Measurements from ENCODE around the gene HSBP1.

Gene HSBP1

DNA sequence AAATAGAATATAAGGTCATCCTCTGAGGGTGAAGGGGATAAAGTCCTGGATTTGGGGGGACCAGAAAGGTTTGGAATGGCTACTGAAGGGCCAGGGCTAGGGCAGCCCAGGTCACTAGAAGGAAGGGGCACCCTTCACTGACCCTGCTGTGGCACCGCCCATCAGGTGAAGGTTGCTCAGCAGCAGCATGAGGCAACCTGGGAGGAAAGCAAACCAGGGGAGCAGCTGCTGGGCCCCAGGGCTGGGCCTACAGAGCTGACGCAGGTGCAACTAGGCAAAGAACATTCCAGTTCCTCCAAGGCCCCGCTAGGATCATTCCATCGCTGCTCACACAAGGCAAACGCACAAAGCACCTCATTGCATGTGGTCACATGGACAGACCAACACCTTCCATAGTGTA lies 3.4 kb upstream of the HSBP1 start:
- no peak for DNase-seq

DNA sequence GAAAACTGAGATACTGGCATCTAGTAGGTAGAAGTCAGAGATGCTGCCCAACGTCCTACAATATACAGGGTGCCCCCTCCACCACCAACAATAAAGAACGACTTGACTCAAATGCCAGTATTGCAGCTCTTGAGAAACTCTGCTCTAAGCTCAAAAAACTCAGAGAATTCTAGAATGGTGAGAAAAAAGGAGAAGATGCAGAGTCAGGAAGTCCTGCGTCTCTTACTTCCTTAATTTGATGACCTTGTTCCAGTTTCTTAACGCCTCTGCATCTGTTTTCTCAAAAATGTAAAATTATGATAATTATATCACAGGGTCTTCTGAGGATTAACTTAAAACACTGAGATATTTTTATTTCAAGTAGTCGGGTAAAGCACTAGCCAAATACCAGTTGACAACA lies 1.7 kb upstream of the HSBP1 start:
- DNase-seq, result no peak

DNA sequence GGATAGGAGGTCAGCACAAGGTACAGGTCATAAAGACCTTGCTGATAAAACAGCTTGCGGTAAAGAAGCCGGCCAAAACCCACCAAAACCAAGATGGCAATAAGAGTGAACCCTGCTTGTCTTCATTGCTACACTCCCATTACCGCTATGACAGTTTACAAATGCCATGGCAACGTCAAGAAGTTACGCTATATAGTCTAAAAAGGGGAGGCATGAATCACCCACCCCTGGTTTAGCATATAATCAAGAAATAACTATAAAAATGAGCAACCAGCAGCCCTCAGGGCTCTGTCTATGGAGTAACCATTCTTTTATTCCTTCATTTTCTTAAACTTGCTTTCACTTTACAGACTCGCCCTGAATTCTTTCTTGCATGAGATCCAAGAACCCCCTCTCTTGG lies 1.0 kb upstream of the HSBP1 start:
- DNase-seq, result no peak

DNA sequence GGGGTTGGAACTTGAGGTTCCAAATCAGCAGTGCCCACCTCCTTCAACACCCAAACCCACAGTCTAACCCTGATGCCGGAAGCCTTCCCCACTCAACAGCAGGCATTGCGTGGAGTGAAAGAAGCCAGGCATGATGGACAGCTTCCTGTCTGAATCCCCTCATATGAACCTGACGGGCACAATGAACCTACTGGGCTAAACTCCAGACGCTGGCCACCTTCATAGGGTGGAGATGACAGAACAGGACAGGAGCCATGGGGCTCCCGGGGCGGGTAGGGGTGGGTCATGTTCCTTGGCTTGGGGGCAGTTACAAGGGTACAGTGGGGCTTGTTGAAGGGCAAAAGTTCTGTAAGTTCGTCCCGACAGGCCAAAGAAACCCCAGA lies 460 bp upstream of the HSBP1 start:
- DNase-seq, result no peak

DNA sequence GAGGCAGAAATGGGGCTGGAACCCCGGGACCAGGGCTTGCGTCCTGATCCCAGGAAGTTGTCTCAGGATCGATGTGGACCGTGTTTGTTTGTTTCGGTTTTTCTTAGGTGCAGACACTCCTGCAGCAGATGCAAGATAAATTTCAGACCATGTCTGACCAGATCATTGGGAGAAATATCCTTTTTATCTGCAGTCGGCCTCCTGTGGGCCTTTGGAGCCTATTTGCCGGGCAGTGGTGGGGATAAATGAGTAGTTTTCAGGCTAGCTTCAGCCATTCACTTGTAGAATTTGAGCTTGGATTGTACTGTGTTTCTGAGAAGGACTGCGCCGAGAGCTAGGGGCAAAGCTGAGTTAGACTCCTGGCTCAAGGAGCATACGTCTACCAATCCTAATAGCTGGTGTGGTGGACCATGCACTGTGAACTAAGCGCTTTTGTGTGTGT lies 816 bp downstream of the HSBP1 start:
- DNase-seq, result peak; percentile 44

GRCh38 chr16:83809092-83809491 lies 1.3 kb downstream of the HSBP1 start:
- no peak for DNase-seq

DNA sequence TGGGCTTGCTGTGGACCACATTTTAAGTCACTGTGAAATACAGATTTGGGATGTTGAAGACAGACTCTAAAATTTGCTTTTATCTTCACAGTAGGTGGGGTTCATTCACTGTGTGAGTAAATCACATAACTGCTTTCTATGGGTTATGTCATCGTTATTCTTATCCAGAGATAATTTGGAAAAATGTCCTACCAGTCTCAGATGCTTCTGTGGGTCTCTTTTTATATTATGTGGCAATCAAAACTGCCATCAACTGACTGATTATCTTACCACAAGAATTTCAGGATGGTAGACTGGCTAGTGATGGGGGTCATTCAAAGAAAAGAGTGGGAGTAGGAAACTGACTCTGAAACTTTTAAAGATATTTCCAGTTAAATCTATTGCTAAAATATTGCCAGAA lies 3.1 kb downstream of the HSBP1 start:
- DNase-seq, result no peak

DNA sequence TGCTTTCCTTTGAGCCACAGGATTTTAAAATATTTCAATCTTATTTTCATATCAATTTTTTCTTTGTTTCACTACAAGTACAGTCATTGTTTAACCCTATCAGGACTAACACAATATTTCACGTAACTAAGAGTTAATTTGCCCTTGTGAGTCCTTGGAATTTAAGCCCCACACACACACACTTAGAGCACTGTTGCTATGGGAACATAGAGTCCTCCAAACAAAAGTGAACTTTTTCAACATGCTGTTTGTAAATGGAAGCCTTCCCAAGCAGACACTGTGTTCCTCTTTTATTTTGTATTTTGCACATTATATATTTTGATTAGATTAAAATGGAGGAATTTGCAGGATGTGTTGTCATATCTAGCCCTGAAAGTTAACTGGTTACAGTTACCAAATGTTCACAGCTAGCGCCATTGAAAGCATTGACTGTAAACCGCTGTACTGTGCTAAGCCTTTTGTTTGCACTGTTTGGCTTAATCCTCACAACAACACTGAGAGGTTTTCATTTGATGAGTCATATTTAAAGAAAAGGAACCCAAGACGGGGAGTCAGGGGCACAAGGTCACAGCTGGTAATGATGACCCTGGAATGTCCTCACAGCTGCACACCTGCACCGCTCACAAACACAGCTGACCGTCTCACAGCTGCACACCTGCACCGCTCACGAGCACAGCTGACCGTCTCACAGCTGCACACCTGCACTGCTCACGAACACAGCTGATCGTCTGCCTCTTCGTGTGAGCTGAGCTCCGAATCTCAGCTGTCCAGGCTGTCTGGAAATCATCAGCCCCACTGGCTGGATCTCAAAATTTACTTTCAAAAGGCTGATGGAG lies 6.3 kb downstream of the HSBP1 start:
- peak; percentile 60 for DNase-seq

GRCh38 chr16:83814659-83814985 lies 6.8 kb downstream of the HSBP1 start:
- DNase-seq, result no peak

GRCh38 chr16:83817022-83817421 lies 9.2 kb downstream of the HSBP1 start:
- no peak for DNase-seq

- no peak for DNase-seq
These were observed 10.5 kb downstream of the HSBP1 start for GRCh38 chr16:83818276-83818675.

DNA sequence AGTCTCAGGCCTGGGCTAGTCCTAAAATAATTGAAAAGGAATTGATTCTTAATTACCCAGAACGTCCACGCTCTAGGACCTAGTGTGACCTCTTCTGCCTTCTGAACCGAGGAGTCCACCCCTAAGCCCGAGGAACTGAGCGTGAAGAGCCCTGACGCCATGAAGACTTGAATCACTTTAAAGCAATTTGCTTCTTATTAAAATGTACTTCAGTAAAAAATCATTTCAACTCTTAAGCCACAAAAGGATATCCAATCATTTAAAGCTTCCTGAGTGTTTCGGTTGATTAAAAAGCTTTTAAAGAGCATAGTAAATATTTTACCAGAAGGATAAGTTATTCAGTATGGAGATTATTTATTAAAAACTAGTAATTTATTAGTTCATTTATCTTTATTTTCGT lies 11.6 kb downstream of the HSBP1 start:
- DNase-seq, result no peak

GRCh38 chr16:83826146-83826913 lies 18.6 kb downstream of the HSBP1 start:
- peak; percentile 85 for DNase-seq

GRCh38 chr16:83830091-83830768 lies 22.5 kb downstream of the HSBP1 start:
- no peak for DNase-seq

- DNase-seq, result peak; percentile 16
These were observed 23.1 kb downstream of the HSBP1 start for GRCh38 chr16:83830769-83831455.

DNA sequence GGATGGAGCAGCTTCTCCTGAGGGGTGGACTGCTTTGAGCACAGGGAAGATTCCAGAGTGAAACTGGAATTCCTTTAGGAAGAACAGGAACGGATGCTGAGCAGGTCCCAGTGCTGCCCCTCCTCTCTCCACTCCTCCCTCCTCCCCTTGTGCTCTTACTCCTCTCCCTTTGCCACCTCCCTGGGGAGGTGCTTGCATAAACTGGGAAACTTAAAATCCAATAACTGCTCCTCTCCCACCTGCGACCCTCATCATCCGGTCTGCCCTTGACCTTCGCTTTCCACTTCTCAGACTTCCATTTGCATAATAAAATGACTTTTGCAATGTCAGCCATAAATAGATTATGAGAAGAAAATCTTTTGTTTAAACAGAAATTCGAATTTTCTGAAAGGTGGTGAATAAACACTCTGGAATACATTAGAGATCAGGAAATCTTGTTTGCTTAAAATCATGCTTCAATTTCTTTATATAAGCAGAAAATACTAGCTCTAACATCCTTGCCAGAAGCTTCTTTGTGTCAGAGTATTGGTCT lies 23.7 kb downstream of the HSBP1 start:
- DNase-seq, result peak; percentile 24

DNA sequence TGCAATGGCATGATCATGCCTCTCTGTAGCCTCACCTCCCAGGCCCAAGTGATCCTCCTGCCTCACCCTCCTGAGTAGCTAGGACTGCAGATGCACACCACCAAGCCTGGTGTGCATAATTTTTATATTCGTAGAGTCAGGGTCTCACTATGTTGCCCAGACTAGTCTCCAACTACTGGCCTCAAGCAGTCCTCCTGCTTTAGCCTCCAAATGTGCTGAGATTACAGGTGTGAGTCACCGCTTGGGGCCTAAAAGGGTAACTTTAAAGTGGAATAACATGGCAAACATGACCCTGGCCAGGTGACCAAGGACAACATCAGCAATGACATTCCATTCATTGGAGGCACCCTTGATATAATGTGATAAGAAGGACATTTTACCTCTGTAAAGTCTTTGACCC lies 26.1 kb downstream of the HSBP1 start:
- DNase-seq, result no peak

DNA sequence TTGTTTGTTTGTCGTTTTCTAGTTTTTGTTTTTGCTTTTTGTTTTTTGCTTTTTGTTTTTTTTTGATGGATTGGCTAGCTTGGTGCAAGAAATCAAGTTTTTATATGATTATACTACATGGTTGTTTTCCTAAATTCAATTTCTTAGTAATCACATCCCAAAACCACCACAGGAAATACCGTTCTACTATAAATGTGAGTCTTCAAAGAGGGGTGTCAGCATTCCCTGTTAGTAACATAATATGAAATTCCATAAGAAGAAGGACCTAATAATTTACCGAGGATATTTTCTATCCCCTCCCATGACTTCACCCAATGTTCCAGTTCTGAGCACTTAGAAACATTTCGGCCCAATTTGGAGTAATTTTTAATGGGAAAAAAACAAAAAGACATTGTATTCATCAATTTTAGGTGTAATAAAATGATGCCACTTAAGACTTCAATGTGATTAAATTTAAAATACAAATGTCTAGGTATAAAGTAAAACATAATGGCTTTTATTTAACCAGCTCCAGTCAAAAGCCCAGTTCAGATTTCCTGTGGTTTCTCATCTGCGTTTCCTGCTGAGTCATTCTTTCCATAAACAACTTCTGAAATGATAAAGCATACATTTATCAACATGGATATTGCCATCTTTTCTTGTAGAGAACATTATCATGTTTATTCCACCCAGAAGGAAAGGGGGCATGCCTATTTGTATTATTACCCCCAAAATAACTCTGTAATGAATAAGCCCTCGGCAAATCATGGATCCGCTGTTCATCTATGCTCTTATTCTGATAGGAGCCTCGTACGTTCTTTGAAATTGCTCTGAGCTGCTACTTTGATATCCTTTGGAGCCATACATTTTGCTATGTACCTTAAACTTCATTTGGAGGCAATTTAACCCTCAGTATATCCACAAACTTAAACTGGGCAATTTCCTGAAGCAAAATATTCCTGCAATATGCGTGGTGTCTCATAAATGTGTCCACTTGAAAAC lies 28.1 kb downstream of the HSBP1 start:
- no peak for DNase-seq

- DNase-seq, result no peak
These were observed 29.8 kb downstream of the HSBP1 start for GRCh38 chr16:83837566-83837965.

- no peak for DNase-seq
These were observed 30.4 kb downstream of the HSBP1 start for GRCh38 chr16:83838151-83838550.

DNA sequence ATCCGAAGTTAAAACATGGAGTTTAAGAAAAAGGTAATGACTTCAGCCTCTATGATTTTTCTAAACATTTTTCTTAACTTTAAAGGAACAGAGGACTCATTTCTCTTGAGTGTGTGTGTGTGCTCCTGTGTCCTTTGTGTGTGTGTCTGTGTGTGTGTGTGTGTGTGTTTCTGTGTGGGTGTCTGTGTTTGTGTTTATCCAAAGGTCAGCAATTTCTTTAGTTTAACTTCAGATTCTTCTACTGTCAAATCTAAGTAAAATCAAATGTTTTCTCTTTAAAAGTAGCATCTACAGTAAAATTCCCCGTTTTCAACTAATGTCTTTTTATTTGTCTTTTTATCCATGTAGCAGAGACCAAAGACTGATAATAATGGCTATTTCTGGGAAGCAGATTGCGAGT lies 31.8 kb downstream of the HSBP1 start:
- DNase-seq, result no peak

Measured in retina (tissue), 1 donor.